BJ (cell line): ENCODE measurements around the gene ZNF548. TPM values are rescaled to one million over a fixed set of nuclear protein-coding genes. Genes with fewer than 3 reads are reported as not detected.

Experiments used
- CTCF ChIA-PET: fragments of 350-600 bp; formaldehyde crosslinking; extraction: SDS; loops from one replicate; lab custom pipeline; 2021; ENCODE audit warnings: antibody characterized with exemption, inconsistent platforms; lab: Yijun Ruan, JAX
- POLR2A ChIA-PET: fragments of 300-600 bp; sonication (Branson Sonifier 250); formaldehyde crosslinking; extraction: SDS; loops from one replicate; lab custom pipeline; 2021; ENCODE audit warnings: antibody characterized with exemption; lab: Charles Lee
- DNase-seq: peaks from one replicate; pipeline ENCODE4 v3.0.0-alpha.2; 2011; ENCODE audit warnings: low read depth
- H3K27me3 ChIP-seq: 2 replicates; pipeline ENCODE4 v1.6.0; 2011; ENCODE audit warnings: low read length; ENCODE audit not compliant: control insufficient read depth, insufficient read depth
- H3K36me3 ChIP-seq: 2 replicates; pipeline ENCODE4 v1.5.1; 2011; ENCODE audit warnings: low read length; ENCODE audit not compliant: control insufficient read depth, insufficient read depth
- H3K4me3 ChIP-seq: 2 replicates; pipeline ENCODE4 v1.5.1; 2011; ENCODE audit warnings: low read depth, mild to moderate bottlenecking, control low read depth, low read length
- polyA minus RNA-seq: library from RNA; depleted of rRNA, polyadenylated mRNA; stranded (reverse); fragments of >200 nt; gene quantifications from 2 replicates; pipeline ENCODE4 v1.2.3, GENCODE V29; 2011; rRNA and poly(A)+ RNA removed
- polyA plus RNA-seq: library from polyadenylated mRNA; depleted of rRNA; stranded (reverse); fragments of >200 nt; gene quantifications from 2 replicates; pipeline ENCODE4 v1.2.3, GENCODE V29; 2011; rRNA removed
- TF ChIP-seq, protein P1 (sequence below): IDR thresholded peaks from 2 replicates; pipeline ENCODE4 v1.5.1; 2011; ENCODE audit warnings: low read depth, mild to moderate bottlenecking, control low read depth, inconsistent platforms, low read length, moderate library complexity; ENCODE audit not compliant: insufficient read depth

Gene ZNF548
- polyA plus RNA-seq (12.7 and 13.3 TPM in 2 replicates), polyA minus RNA-seq (27.4 and 30.0 TPM in 2 replicates)

DNA sequence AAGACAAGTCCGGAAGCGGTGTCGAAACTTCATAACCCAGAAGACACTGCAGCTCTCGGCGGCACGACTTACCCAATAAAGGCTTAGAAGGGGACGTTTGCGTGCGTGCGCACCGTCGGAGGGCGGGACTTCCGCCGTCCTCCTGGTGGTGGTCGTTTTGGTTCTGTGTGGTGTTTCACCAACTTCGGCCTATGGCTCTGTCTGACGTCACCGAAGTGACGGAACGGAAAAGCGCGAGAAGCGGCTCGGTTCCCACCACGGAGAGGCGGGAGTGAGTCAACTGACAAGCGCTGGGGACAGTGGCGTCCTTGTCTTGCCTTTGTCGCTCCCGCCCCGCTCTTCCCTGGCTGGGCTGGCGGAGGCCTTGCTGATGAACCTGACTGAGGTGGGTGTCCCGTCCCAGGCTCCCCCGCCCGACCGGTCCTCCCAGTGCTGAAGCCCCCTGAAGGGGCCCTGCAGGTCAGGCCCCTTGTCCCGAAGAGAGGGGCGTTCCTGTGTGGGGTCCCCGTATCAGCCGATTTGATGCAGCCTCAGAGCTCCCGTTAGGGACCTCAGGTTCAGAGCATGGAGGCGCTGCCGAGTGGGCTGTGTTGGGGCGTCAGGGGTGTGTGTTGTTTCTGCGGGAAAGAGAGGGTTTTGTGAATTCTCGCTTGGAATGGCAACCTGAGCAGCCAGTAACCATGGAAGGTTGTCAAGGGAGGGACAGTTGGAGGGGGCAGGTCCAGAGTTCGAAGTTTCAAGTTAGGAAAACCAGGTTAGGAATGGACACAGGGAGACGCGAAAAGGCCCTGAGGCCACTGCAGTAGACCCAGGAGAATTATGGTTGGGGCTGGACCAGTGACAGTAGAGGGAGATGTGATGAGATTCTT, at the start of gene ZNF548:
TSS of gene ZNF548 (plus strand) at position 125 of the 869 bp plus-strand sequence. CDS start at position 371, 246 bp downstream.
- Histone ChIP-seq H3K36me3 (peaks cover 4% of the 10 kb centered on the region), H3K4me3 (peak within 1 kb of the TSS; percentile 91), H3K27me3 (no peaks in the 10 kb centered on the region)
- ChIA-PET CTCF (interaction anchor here (1.2 kb wide), 1 partner anchor 16 kb away, joined by 3 read pairs; no protein-coding TSS in a partner anchor), POLR2A (interaction anchor here (0.9 kb wide), 1 partner anchor 27 kb away, joined by 3 read pairs; no protein-coding TSS in a partner anchor)
- DNase-seq = peak; percentile 96
- TF ChIP-seq, protein P1, sequence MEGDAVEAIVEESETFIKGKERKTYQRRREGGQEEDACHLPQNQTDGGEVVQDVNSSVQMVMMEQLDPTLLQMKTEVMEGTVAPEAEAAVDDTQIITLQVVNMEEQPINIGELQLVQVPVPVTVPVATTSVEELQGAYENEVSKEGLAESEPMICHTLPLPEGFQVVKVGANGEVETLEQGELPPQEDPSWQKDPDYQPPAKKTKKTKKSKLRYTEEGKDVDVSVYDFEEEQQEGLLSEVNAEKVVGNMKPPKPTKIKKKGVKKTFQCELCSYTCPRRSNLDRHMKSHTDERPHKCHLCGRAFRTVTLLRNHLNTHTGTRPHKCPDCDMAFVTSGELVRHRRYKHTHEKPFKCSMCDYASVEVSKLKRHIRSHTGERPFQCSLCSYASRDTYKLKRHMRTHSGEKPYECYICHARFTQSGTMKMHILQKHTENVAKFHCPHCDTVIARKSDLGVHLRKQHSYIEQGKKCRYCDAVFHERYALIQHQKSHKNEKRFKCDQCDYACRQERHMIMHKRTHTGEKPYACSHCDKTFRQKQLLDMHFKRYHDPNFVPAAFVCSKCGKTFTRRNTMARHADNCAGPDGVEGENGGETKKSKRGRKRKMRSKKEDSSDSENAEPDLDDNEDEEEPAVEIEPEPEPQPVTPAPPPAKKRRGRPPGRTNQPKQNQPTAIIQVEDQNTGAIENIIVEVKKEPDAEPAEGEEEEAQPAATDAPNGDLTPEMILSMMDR = peak; percentile 25; the same call in 1 of the 2 replicates

DNA sequence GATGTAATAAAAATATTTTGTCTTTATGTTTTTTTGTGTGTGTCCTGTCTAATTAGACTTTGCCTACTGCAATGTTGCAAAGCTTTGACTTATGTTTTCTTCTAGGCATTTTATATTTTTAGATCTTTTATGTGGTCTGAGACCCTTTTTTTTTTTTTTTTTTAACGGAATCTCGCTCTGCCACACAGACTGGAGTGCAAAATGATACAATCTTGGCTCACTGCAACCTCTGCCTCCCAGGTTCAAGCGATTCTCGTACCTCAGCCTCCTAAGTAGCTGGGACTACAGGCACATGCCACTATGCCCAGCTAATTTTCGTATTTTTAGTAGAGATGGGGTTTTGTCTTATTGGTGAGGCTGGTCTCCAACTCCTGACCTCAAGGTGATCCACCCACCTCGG, 47.1 kb upstream of the ZNF548 start:
- TF ChIP-seq, protein P1 = no peak
- H3K4me3 ChIP-seq = no peak overlapping the region
- ChIA-PET CTCF (no interaction called here), POLR2A (no interaction called here)
- H3K27me3 ChIP-seq = no peaks in the 10 kb centered on the region
- no peak for DNase-seq
- no peaks in the 10 kb centered on the region for H3K36me3 ChIP-seq

DNA sequence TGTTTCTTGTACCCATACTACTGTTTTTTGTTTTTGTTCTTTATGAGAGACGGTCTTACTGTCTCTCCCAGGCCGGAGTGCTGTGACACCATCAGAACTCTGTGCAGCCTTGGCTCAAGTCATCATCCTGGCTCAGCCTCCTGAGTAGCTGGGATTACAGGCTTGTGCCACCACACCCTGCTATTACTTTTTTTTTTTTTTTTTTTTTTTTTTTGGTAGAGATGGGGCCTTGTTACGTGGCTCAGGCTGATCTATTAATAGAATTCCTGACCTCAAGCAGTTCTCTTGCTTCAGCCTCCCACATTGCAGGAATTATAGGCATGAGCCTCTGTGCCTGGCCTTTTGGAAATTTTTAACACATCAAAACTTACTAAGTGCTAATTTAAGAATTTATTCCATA, 41.5 kb upstream of the ZNF548 start:
- POLR2A ChIA-PET = no interaction called here
- Histone ChIP-seq H3K27me3 (no peaks in the 10 kb centered on the region), H3K36me3 (no peaks in the 10 kb centered on the region), H3K4me3 (no peak overlapping the region)
- TF ChIP-seq, protein P1 = no peak
- DNase-seq = peak; percentile 45
- CTCF ChIA-PET = interaction anchor here (0.6 kb wide), 1 partner anchor 126 kb away, joined by 4 read pairs; no protein-coding TSS in a partner anchor

DNA sequence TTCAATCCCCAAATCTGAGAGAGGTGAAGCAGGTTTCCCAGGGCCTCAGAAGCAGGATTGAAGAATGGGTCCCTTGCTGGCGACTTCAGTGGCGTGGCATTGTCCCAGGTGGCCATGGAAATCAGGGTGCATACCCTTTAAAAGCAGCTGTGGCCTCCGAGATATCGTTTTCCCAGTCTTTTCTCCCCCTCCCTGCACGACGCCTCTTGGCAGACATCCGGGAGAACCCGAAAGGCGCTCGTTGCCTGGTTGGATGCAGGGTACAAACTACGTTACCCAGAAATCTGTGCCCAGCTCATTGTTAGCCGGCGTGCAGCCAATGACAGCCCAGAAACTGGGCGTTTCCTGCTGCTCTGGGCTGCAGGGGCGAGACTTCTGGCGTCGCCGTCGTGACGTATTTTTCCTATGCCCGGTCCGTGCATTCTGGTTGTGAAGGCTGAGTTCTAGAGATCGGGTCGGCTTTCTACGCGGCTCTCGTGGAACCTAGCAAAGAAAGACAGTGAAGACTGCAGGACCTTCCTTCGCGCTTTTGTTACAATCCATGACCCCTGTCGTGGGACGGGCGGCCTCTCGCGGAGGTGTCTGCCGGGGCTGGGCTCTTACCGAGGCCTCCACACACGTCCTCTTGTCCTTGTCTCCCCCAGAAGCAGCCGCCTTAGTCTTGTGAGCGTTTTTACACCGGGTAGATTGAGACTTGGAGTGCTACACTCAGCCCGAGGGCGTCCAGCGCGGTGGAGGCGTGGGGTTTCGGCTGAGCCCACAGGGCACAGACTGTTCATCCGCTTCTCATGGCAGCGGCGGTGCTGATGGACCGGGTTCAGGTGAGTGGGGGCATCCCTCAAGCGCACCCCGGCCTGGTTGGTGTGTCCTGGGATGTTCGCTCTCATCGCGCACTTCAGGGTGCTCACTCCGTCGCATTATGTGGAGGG, 38.5 kb upstream of the ZNF548 start, which contains the start of gene ZNF304:
TSS of gene ZNF304 (plus strand) at position 395 of the 929 bp plus-strand sequence. CDS start at position 789, 394 bp downstream.
- peaks cover 7% of the 10 kb centered on the region for H3K36me3 ChIP-seq
- TF ChIP-seq, protein P1 = no peak
- CTCF ChIA-PET = no interaction called here

More for the DNA sequence above, 38.5 kb upstream of the ZNF548 start, which contains the start of gene ZNF304:
- DNase-seq = peak; percentile 80
- H3K4me3 ChIP-seq = peak within 1 kb of the TSS; percentile 99
- POLR2A ChIA-PET = interaction anchor here (0.7 kb wide), 1 partner anchor 12 kb away, joined by 4 read pairs; the partner anchor contains the start of genes TRAPPC2B and ZNF547
- no peaks in the 10 kb centered on the region for H3K27me3 ChIP-seq
